ENCODE data around the gene TMEM101.

The TMEM101 gene

GRCh38 chr17:44014133-44014436, 678 bp downstream of the TMEM101 start:
- TF ChIP-seq REST (IDR thresholded peaks at IDR 0.05; ENCODE audit: insufficient read depth in 1 of 2, low read depth in 2 of 2, low read length in 2 of 2) (no peak; a peak in 1 of 4 replicates), TAF1 (IDR thresholded peaks at IDR 0.05; ENCODE audit: borderline replicate concordance, insufficient read depth, low read length) (no peak), SIN3A (IDR thresholded peaks at IDR 0.05; ENCODE audit: borderline replicate concordance, insufficient read depth, low read length) (no peak), POLR2AphosphoS5 (IDR thresholded peaks at IDR 0.05; ENCODE audit: low read depth, low read length) (no peak), FOXP2 (optimal IDR thresholded peaks at IDR 0.05; ENCODE audit: borderline replicate concordance, extremely low read depth, extremely low read length, insufficient read depth) (no peak)

GRCh38 chr17:44012874-44013273, 1.9 kb downstream of the TMEM101 start:
- TF ChIP-seq REST (IDR thresholded peaks at IDR 0.05; ENCODE audit: insufficient read depth in 1 of 2, low read depth in 2 of 2, low read length in 2 of 2), result no peak
- TF ChIP-seq POLR2AphosphoS5 (IDR thresholded peaks at IDR 0.05; ENCODE audit: low read depth, low read length), result no peak
- TF ChIP-seq TAF1 (IDR thresholded peaks at IDR 0.05; ENCODE audit: borderline replicate concordance, insufficient read depth, low read length), result no peak

- no peak for TF ChIP-seq SIN3A (IDR thresholded peaks at IDR 0.05; ENCODE audit: borderline replicate concordance, insufficient read depth, low read length)
- no peak for TF ChIP-seq REST (IDR thresholded peaks at IDR 0.05; ENCODE audit: insufficient read depth in 1 of 2, low read depth in 2 of 2, low read length in 2 of 2)
- TF ChIP-seq TAF1 (IDR thresholded peaks at IDR 0.05; ENCODE audit: borderline replicate concordance, insufficient read depth, low read length), result no peak
- TF ChIP-seq FOXP2 (optimal IDR thresholded peaks at IDR 0.05; ENCODE audit: borderline replicate concordance, extremely low read depth, extremely low read length, insufficient read depth), result no peak
- no peak for TF ChIP-seq POLR2AphosphoS5 (IDR thresholded peaks at IDR 0.05; ENCODE audit: low read depth, low read length)
These were observed 2.4 kb downstream of the TMEM101 start for GRCh38 chr17:44012391-44012790.

- TF ChIP-seq TAF1 (IDR thresholded peaks at IDR 0.05; ENCODE audit: borderline replicate concordance, insufficient read depth, low read length) (no peak), POLR2AphosphoS5 (IDR thresholded peaks at IDR 0.05; ENCODE audit: low read depth, low read length) (no peak), REST (IDR thresholded peaks at IDR 0.05; ENCODE audit: insufficient read depth in 1 of 2, low read depth in 2 of 2, low read length in 2 of 2) (no peak), SIN3A (IDR thresholded peaks at IDR 0.05; ENCODE audit: borderline replicate concordance, insufficient read depth, low read length) (no peak), FOXP2 (optimal IDR thresholded peaks at IDR 0.05; ENCODE audit: borderline replicate concordance, extremely low read depth, extremely low read length, insufficient read depth) (no peak)
These were observed 2.9 kb downstream of the TMEM101 start for GRCh38 chr17:44011876-44012275.

GRCh38 chr17:44010966-44011647, 3.7 kb downstream of the TMEM101 start:
- no peak for TF ChIP-seq REST (IDR thresholded peaks at IDR 0.05; ENCODE audit: insufficient read depth in 1 of 2, low read depth in 2 of 2, low read length in 2 of 2)
- TF ChIP-seq POLR2AphosphoS5 (IDR thresholded peaks at IDR 0.05; ENCODE audit: low read depth, low read length), result no peak
- TF ChIP-seq FOXP2 (optimal IDR thresholded peaks at IDR 0.05; ENCODE audit: borderline replicate concordance, extremely low read depth, extremely low read length, insufficient read depth), result no peak
- no peak for TF ChIP-seq SIN3A (IDR thresholded peaks at IDR 0.05; ENCODE audit: borderline replicate concordance, insufficient read depth, low read length)
- TF ChIP-seq TAF1 (IDR thresholded peaks at IDR 0.05; ENCODE audit: borderline replicate concordance, insufficient read depth, low read length), result no peak
